DND-41 (cell line): Measurements from ENCODE around the gene KCNK17.

Source experiments
- ATAC-seq: fragments of 200-7000 bp; cut with Tn5 transposase; 3 replicates; pipeline ENCODE4 v1.9.1; 2021; ENCODE audit warnings: low read depth; ENCODE audit not compliant: insufficient read depth
- DNase-seq: peaks from one replicate; pipeline ENCODE4 v3.0.0-alpha.2; 2020
- H2AFZ ChIP-seq: 2 replicates; pipeline ENCODE4 v1.6.0; 2012; ENCODE audit warnings: low read depth, low read length
- H3K27ac ChIP-seq: 2 replicates; pipeline ENCODE4 v1.5.1; 2012; ENCODE audit warnings: low read length, inconsistent platforms
- H3K27me3 ChIP-seq: fragments of 200-600 bp; sonication (generic); 2 replicates; pipeline ENCODE4 v1.6.0; 2012; ENCODE audit warnings: low read length, mild to moderate bottlenecking, inconsistent platforms; ENCODE audit not compliant: insufficient read depth, poor library complexity
- H3K36me3 ChIP-seq: 2 replicates; pipeline ENCODE4 v1.5.1; 2012; ENCODE audit warnings: low read length, inconsistent platforms; ENCODE audit not compliant: insufficient read depth
- H3K4me1 ChIP-seq: 2 replicates; pipeline ENCODE4 v1.5.1; 2012; ENCODE audit warnings: mild to moderate bottlenecking, low read length; ENCODE audit not compliant: insufficient read depth
- H3K4me2 ChIP-seq: 2 replicates; pipeline ENCODE4 v1.6.0; 2012; ENCODE audit warnings: mild to moderate bottlenecking, moderate library complexity, low read length, inconsistent platforms; ENCODE audit not compliant: insufficient read depth
- H3K4me3 ChIP-seq, 2 experiments: fragments of 200-600 bp in 1 of 2; shearing (Covaris generic) in 1 of 2; 2 replicates each; pipeline ENCODE4 v1.5.1; 2012 to 2016; ENCODE audit warnings: inconsistent platforms in 2 of 2, low read length in 2 of 2, mild to moderate bottlenecking in 2 of 2, low read depth in 1 of 2, moderate library complexity in 1 of 2
- H3K79me2 ChIP-seq: 2 replicates; pipeline ENCODE4 v1.6.0; 2012; ENCODE audit warnings: low read length, inconsistent platforms; ENCODE audit not compliant: insufficient read depth
- H3K9ac ChIP-seq: 2 replicates; pipeline ENCODE4 v1.6.0; 2012; ENCODE audit warnings: low read depth, mild to moderate bottlenecking, inconsistent platforms, low read length, moderate library complexity
- H3K9me3 ChIP-seq: 2 replicates; pipeline ENCODE4 v1.5.1; 2012; ENCODE audit warnings: low read length, moderate library complexity, mild to moderate bottlenecking, inconsistent platforms; ENCODE audit not compliant: insufficient read depth, severe bottlenecking
- H4K20me1 ChIP-seq: 2 replicates; pipeline ENCODE4 v1.6.0; 2012; ENCODE audit warnings: low read length; ENCODE audit not compliant: insufficient read depth
- CTCF ChIP-seq: IDR thresholded peaks from 2 replicates; pipeline ENCODE4 v1.5.1; 2012; ENCODE audit warnings: borderline replicate concordance, low read length, moderate library complexity, mild to moderate bottlenecking; ENCODE audit not compliant: poor library complexity, severe bottlenecking; ENCODE audit errors: extremely low read depth
- EZH2 ChIP-seq: IDR thresholded peaks from 3 replicates; pipeline ENCODE4 v1.6.1; 2012; ENCODE audit warnings: borderline replicate concordance, low read depth, mild to moderate bottlenecking, moderate library complexity, low read length, inconsistent platforms; ENCODE audit not compliant: severe bottlenecking

KCNK17 gene

GRCh38 chr6:39260953-39261352, 53.3 kb downstream of the KCNK17 start:
- Histone ChIP-seq H3K27me3 (no peaks in the 10 kb centered on the region), H3K9ac (no peak overlapping the region), H3K9me3 (no peaks in the 10 kb centered on the region), H3K4me2 (no peak overlapping the region), H3K4me3 (no peak overlapping the region), H3K79me2 (no peaks in the 10 kb centered on the region), H2AFZ (no peak overlapping the region), H3K36me3 (no peaks in the 10 kb centered on the region), H3K4me1 (no peaks in the 10 kb centered on the region), H3K27ac (no peak overlapping the region), H4K20me1 (no peaks in the 10 kb centered on the region)
- TF ChIP-seq CTCF: no peak
- TF ChIP-seq EZH2: no peak
- DNase-seq (no peak), ATAC-seq (no peak)

DNA sequence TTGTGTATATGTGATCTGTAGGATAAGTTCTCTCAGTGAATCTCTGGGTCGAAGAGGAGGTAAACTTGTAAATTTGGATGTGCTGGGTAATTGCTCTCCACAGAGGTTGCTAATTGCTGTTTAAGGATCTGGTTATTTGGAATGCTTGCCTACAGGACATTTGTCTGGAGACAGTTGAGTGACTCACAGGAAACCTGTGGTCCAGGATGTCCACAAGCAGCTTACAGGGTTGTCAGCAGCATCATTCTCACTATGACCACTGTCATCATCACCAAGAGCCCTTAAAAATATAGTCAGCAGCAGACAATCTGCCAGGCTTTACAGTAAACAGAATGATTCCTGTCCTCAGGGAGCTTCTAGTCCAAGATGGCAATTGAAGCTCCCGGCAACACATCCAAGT, 53.8 kb downstream of the KCNK17 start:
- Histone ChIP-seq H3K9me3 (no peaks in the 10 kb centered on the region), H3K27me3 (no peaks in the 10 kb centered on the region), H4K20me1 (no peaks in the 10 kb centered on the region), H2AFZ (no peak overlapping the region), H3K36me3 (no peaks in the 10 kb centered on the region), H3K4me1 (no peaks in the 10 kb centered on the region), H3K9ac (no peak overlapping the region), H3K4me2 (no peak overlapping the region), H3K27ac (no peak overlapping the region), H3K79me2 (no peaks in the 10 kb centered on the region), H3K4me3 (no peak overlapping the region)
- TF ChIP-seq EZH2 (no peak), CTCF (no peak)
- no peak for ATAC-seq
- no peak for DNase-seq

- Histone ChIP-seq H3K27me3 (no peaks in the 10 kb centered on the region), H3K9me3 (no peaks in the 10 kb centered on the region), H3K9ac (no peak overlapping the region), H3K4me3 (no peak overlapping the region), H3K4me2 (no peak overlapping the region), H3K27ac (no peak overlapping the region), H3K79me2 (no peaks in the 10 kb centered on the region), H4K20me1 (no peaks in the 10 kb centered on the region), H3K36me3 (no peaks in the 10 kb centered on the region), H3K4me1 (no peaks in the 10 kb centered on the region), H2AFZ (no peak overlapping the region)
- TF ChIP-seq CTCF (no peak), EZH2 (no peak)
- ATAC-seq: no peak
- no peak for DNase-seq
These were observed 57.8 kb downstream of the KCNK17 start for GRCh38 chr6:39256294-39256940.

GRCh38 chr6:39254999-39255535, 59.2 kb downstream of the KCNK17 start:
- H3K9ac ChIP-seq: no peak overlapping the region
- H3K27me3 ChIP-seq: no peaks in the 10 kb centered on the region
- no peak overlapping the region for H2AFZ ChIP-seq
- TF ChIP-seq CTCF (no peak), EZH2 (no peak)
- H3K27ac ChIP-seq: no peak overlapping the region
- H3K79me2 ChIP-seq: no peaks in the 10 kb centered on the region
- H4K20me1 ChIP-seq: no peaks in the 10 kb centered on the region
- H3K9me3 ChIP-seq: no peaks in the 10 kb centered on the region
- DNase-seq (no peak), ATAC-seq (no peak)
- H3K4me2 ChIP-seq: no peak overlapping the region
- H3K4me1 ChIP-seq: no peaks in the 10 kb centered on the region
- no peaks in the 10 kb centered on the region for H3K36me3 ChIP-seq
- no peak overlapping the region for H3K4me3 ChIP-seq
